Measurements from ENCODE around the gene UROS. TPM values are rescaled to one million over a fixed set of nuclear protein-coding genes. Genes with fewer than 3 reads are reported as not detected.
A peak's percentile ranks its signal among the peaks of the same experiment; 100 is the strongest.

Gene UROS
- total RNA-seq: 38.1 TPM

- TF ChIP-seq CTCF (IDR thresholded peaks at IDR 0.05): peak in 1 of 3 experiments; percentile 8
- Histone ChIP-seq H3K4me1 (peaks cover 9 to 19% of the 10 kb centered on the region in 2 donors), H3K27me3 (no peaks in the 10 kb centered on the region), H3K27ac (peak within 1 kb of the TSS; percentile 79 to 81), H3K4me3 (peak within 1 kb of the TSS; percentile 76 to 81), H3K36me3 (peaks cover 5 to 13% of the 10 kb centered on the region in 2 donors), H3K9me3 (no peaks in the 10 kb centered on the region)
- DNase-seq (ENCODE audit: low spot score in 2 of 2): peak; percentile 56 to 93
- intact Hi-C loops (cut with DNase I): loop anchor here (2.0 kb wide), 3 partner anchors 74 to 1404 kb away; partner anchors contain the start of genes EDRF1, FANK1 and OAT
Measured at GRCh38 chr10:125822878-125823662, at the start of gene UROS, which contains the start of gene BCCIP. Gene UROS (minus strand): TSS chr10:125823258. CDS start chr10:125816499, 6,759 bp downstream. Gene BCCIP (plus strand): TSS chr10:125823546. CDS start chr10:125823558, 12 bp downstream.

- H3K27ac ChIP-seq: no peak overlapping the region
- TF ChIP-seq CTCF (IDR thresholded peaks at IDR 0.05): no peak
- peaks cover 0 to 4% of the 10 kb centered on the region in 2 donors for H3K9me3 ChIP-seq
- no peaks in the 10 kb centered on the region for H3K4me1 ChIP-seq
- H3K27me3 ChIP-seq: no peaks in the 10 kb centered on the region
- H3K4me3 ChIP-seq: no peak overlapping the region
- DNase-seq (ENCODE audit: low spot score in 2 of 2): no peak
- intact Hi-C loops (cut with DNase I): no loop called here
- H3K36me3 ChIP-seq: peaks cover 2 to 11% of the 10 kb centered on the region in 2 donors
Measured at GRCh38 chr10:125871338-125871737, 48.3 kb upstream of the UROS start.

- H3K9me3 ChIP-seq: no peaks in the 10 kb centered on the region
- H3K4me1 ChIP-seq: no peaks in the 10 kb centered on the region
- H3K4me3 ChIP-seq: no peak overlapping the region
- H3K27me3 ChIP-seq: no peaks in the 10 kb centered on the region
- peak; percentile 27 to 66 (median 55) for TF ChIP-seq CTCF (IDR thresholded peaks at IDR 0.05)
- intact Hi-C loops (cut with DNase I): loop anchor here (5.0 kb wide), 1 partner anchor 634 kb away; no protein-coding TSS in a partner anchor
- peaks cover 19 to 22% of the 10 kb centered on the region in 2 donors for H3K36me3 ChIP-seq
- H3K27ac ChIP-seq: no peak overlapping the region
- no peak for DNase-seq (ENCODE audit: low spot score in 2 of 2)
Measured at GRCh38 chr10:125868372-125868975, 45.4 kb upstream of the UROS start.

GRCh38 chr10:125866421-125867029, 43.5 kb upstream of the UROS start:
- intact Hi-C loops (cut with DNase I): loop anchor here (5.0 kb wide), 1 partner anchor 636 kb away; no protein-coding TSS in a partner anchor
- no peaks in the 10 kb centered on the region for H3K4me1 ChIP-seq
- no peak overlapping the region for H3K27ac ChIP-seq
- DNase-seq (ENCODE audit: low spot score in 2 of 2): no peak
- H3K9me3 ChIP-seq: no peaks in the 10 kb centered on the region
- no peak for TF ChIP-seq CTCF (IDR thresholded peaks at IDR 0.05)
- H3K4me3 ChIP-seq: no peak overlapping the region
- H3K36me3 ChIP-seq: peaks cover 19 to 22% of the 10 kb centered on the region in 2 donors
- no peaks in the 10 kb centered on the region for H3K27me3 ChIP-seq

GRCh38 chr10:125865120-125865519, 42.1 kb upstream of the UROS start:
- H3K36me3 ChIP-seq: peaks cover 19 to 22% of the 10 kb centered on the region in 2 donors
- no peak for TF ChIP-seq CTCF (IDR thresholded peaks at IDR 0.05)

More at GRCh38 chr10:125865120-125865519, 42.1 kb upstream of the UROS start:
- intact Hi-C loops (cut with DNase I): loop anchor here (5.0 kb wide), 1 partner anchor 637 kb away; no protein-coding TSS in a partner anchor
- Histone ChIP-seq H3K9me3 (no peaks in the 10 kb centered on the region), H3K27ac (no peak overlapping the region), H3K27me3 (no peaks in the 10 kb centered on the region), H3K4me1 (no peaks in the 10 kb centered on the region), H3K4me3 (no peak overlapping the region)
- no peak for DNase-seq (ENCODE audit: low spot score in 2 of 2)
